Measurements from ENCODE around the gene GRIN2A.

The GRIN2A gene

GRCh38 chr16:9964426-9964825 lies 217.8 kb downstream of the GRIN2A start:
- Histone ChIP-seq H3K27me3 (ENCODE audit: low read depth, low read length) (no peaks in the 10 kb centered on the region), H3K4me1 (ENCODE audit: control insufficient read depth in 1 of 2, insufficient read depth in 2 of 2, low read length in 2 of 2) (no peaks in the 10 kb centered on the region), H3K27ac (ENCODE audit: low read length) (no peak overlapping the region), H3K36me3 (ENCODE audit: control insufficient read depth in 1 of 2, insufficient read depth in 2 of 2, low read length in 2 of 2) (no peaks in the 10 kb centered on the region), H3K4me3 (ENCODE audit: low read depth in 1 of 2, low read length in 2 of 2) (no peak overlapping the region), H3K9me3 (ENCODE audit: control insufficient read depth in 1 of 2, low read length in 2 of 2) (no peaks in the 10 kb centered on the region)

DNA sequence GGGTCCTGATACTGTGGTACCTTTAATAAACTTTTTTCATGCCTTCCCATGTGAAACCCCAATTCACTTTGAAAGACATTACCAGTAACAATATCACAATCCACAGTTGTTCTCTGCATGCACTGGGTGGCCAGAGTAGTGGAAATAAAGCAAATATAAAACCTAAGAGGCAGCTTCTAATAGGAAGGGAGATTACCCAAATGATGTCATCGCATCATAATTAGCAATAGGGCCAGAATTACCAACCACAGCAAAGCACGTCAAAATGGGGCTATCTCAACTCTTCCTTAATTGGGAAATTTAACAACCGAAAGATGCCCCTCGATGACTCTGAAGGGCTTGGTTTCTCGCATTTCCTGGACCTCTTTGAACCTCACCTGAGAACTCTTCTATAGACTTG lies 224.8 kb downstream of the GRIN2A start:
- no peak overlapping the region for H3K27ac ChIP-seq (ENCODE audit: low read length)
- H3K4me1 ChIP-seq (ENCODE audit: control insufficient read depth in 1 of 2, insufficient read depth in 2 of 2, low read length in 2 of 2) = no peaks in the 10 kb centered on the region
- no peaks in the 10 kb centered on the region for H3K36me3 ChIP-seq (ENCODE audit: control insufficient read depth in 1 of 2, insufficient read depth in 2 of 2, low read length in 2 of 2)
- no peak overlapping the region for H3K4me3 ChIP-seq (ENCODE audit: low read depth in 1 of 2, low read length in 2 of 2)
- H3K27me3 ChIP-seq (ENCODE audit: low read depth, low read length) = no peaks in the 10 kb centered on the region
- no peaks in the 10 kb centered on the region for H3K9me3 ChIP-seq (ENCODE audit: control insufficient read depth in 1 of 2, low read length in 2 of 2)

- Histone ChIP-seq H3K9me3 (ENCODE audit: control insufficient read depth in 1 of 2, low read length in 2 of 2) (no peaks in the 10 kb centered on the region), H3K36me3 (ENCODE audit: control insufficient read depth in 1 of 2, insufficient read depth in 2 of 2, low read length in 2 of 2) (no peaks in the 10 kb centered on the region), H3K27me3 (ENCODE audit: low read depth, low read length) (no peaks in the 10 kb centered on the region), H3K4me1 (ENCODE audit: control insufficient read depth in 1 of 2, insufficient read depth in 2 of 2, low read length in 2 of 2) (no peaks in the 10 kb centered on the region), H3K27ac (ENCODE audit: low read length) (no peak overlapping the region), H3K4me3 (ENCODE audit: low read depth in 1 of 2, low read length in 2 of 2) (no peak overlapping the region)
Measured at GRCh38 chr16:9957002-9957401, 225.2 kb downstream of the GRIN2A start.

DNA sequence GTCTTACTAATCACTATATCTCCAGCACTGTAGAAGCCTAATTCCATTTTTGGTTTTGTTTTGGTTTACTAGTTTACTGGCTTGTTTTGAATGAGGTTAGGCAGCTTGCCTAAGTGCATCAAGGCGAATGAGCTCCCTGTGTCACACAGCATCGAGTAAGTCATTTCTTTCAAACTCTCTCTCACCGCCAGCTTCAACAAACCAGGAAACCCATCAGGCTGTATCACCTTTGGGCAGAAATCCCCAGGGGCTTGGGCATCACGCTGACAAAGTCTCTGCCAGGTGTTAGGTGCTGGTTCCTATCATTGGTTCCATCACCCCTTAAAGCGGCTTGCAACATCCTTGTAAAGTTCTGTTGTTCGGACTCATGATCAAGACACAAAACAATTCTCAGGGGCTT lies 226.6 kb downstream of the GRIN2A start:
- no peak overlapping the region for H3K4me3 ChIP-seq (ENCODE audit: low read depth in 1 of 2, low read length in 2 of 2)
- no peaks in the 10 kb centered on the region for H3K4me1 ChIP-seq (ENCODE audit: control insufficient read depth in 1 of 2, insufficient read depth in 2 of 2, low read length in 2 of 2)
- H3K36me3 ChIP-seq (ENCODE audit: control insufficient read depth in 1 of 2, insufficient read depth in 2 of 2, low read length in 2 of 2) = no peaks in the 10 kb centered on the region
- no peak overlapping the region for H3K27ac ChIP-seq (ENCODE audit: low read length)
- H3K9me3 ChIP-seq (ENCODE audit: control insufficient read depth in 1 of 2, low read length in 2 of 2) = no peaks in the 10 kb centered on the region
- no peaks in the 10 kb centered on the region for H3K27me3 ChIP-seq (ENCODE audit: low read depth, low read length)

DNA sequence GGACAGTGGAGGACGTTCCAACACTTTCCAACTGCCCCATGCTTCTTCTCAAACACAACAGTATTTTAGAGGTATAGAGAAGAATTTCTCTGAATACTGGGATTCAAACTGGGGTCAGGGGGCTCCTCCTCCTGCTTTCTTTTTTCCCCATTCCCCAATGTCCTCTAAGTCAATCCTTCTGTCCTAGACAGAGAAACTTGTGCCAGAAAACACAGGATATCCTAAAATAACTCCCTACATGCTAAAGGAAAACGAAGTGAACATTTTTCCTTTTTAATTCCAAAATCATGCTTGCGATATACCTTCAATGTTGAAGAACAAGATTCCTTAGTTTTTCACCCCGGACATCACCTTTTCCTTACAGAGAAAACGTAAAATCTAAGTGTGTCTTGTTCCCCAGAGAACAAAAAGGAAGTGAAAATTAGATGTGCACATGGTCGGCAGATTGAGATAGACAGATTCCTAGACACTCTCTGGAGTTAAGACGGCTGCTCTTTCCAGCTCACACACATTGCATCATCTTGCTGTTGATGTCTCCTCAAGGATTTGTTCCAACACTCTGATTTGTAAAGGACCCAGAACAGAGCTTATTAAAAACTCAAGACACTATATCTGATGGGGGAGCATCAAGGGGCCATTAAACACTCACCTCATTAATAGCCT lies 228.2 kb downstream of the GRIN2A start:
- H3K27ac ChIP-seq (ENCODE audit: low read length) = no peak overlapping the region
- no peaks in the 10 kb centered on the region for H3K36me3 ChIP-seq (ENCODE audit: control insufficient read depth in 1 of 2, insufficient read depth in 2 of 2, low read length in 2 of 2)
- H3K4me3 ChIP-seq (ENCODE audit: low read depth in 1 of 2, low read length in 2 of 2) = no peak overlapping the region
- no peaks in the 10 kb centered on the region for H3K27me3 ChIP-seq (ENCODE audit: low read depth, low read length)
- H3K9me3 ChIP-seq (ENCODE audit: control insufficient read depth in 1 of 2, low read length in 2 of 2) = no peaks in the 10 kb centered on the region
- no peaks in the 10 kb centered on the region for H3K4me1 ChIP-seq (ENCODE audit: control insufficient read depth in 1 of 2, insufficient read depth in 2 of 2, low read length in 2 of 2)

DNA sequence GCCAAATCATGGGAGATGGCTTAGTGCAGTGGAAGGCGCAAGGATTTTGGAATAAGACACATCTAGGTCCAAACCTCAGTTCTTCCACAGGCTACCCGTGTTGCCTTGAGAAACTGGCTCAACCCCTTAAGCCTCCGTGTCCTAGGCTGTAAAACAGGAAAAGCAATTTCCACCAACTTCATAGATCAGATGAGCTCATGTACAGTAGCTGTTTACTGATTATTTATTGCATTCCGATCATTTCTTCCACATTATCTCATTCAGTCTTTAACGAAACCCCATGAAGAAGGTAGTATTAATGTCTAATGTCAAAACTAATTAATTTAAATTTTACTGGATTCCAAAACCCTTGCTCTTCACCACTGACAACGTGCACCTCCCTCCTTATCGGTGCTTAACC lies 231.6 kb downstream of the GRIN2A start:
- no peak overlapping the region for H3K27ac ChIP-seq (ENCODE audit: low read length)
- H3K4me1 ChIP-seq (ENCODE audit: control insufficient read depth in 1 of 2, insufficient read depth in 2 of 2, low read length in 2 of 2) = no peaks in the 10 kb centered on the region
- H3K4me3 ChIP-seq (ENCODE audit: low read depth in 1 of 2, low read length in 2 of 2) = no peak overlapping the region
- no peaks in the 10 kb centered on the region for H3K9me3 ChIP-seq (ENCODE audit: control insufficient read depth in 1 of 2, low read length in 2 of 2)
- no peaks in the 10 kb centered on the region for H3K36me3 ChIP-seq (ENCODE audit: control insufficient read depth in 1 of 2, insufficient read depth in 2 of 2, low read length in 2 of 2)
- no peaks in the 10 kb centered on the region for H3K27me3 ChIP-seq (ENCODE audit: low read depth, low read length)

- H3K9me3 ChIP-seq (ENCODE audit: control insufficient read depth in 1 of 2, low read length in 2 of 2) = no peaks in the 10 kb centered on the region
- no peaks in the 10 kb centered on the region for H3K36me3 ChIP-seq (ENCODE audit: control insufficient read depth in 1 of 2, insufficient read depth in 2 of 2, low read length in 2 of 2)
- no peaks in the 10 kb centered on the region for H3K27me3 ChIP-seq (ENCODE audit: low read depth, low read length)
- H3K4me1 ChIP-seq (ENCODE audit: control insufficient read depth in 1 of 2, insufficient read depth in 2 of 2, low read length in 2 of 2) = no peaks in the 10 kb centered on the region
- H3K4me3 ChIP-seq (ENCODE audit: low read depth in 1 of 2, low read length in 2 of 2) = no peak overlapping the region
- H3K27ac ChIP-seq (ENCODE audit: low read length) = no peak overlapping the region
Measured at GRCh38 chr16:9949396-9949795, 232.8 kb downstream of the GRIN2A start.

DNA sequence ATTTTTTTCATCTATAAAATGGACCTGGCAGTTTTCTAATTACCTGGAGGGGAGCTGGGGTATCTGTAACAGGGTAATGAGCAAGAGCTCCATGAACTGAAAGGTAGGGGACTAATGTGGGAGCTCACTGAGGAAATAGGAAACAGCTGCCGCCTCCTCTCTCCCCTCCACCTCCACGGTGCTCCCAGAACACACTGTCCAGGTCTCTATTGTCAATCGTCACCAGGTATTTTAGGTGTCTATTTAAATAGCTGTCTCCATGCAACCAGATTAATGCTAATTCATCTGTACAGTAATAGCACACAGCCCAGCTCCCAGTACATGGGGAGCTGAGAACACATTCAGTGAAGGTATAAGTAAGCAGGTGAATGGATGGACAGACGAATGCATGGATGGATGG lies 233.3 kb downstream of the GRIN2A start:
- H3K9me3 ChIP-seq (ENCODE audit: control insufficient read depth in 1 of 2, low read length in 2 of 2) = no peaks in the 10 kb centered on the region
- no peaks in the 10 kb centered on the region for H3K27me3 ChIP-seq (ENCODE audit: low read depth, low read length)
- no peak overlapping the region for H3K4me3 ChIP-seq (ENCODE audit: low read depth in 1 of 2, low read length in 2 of 2)
- H3K36me3 ChIP-seq (ENCODE audit: control insufficient read depth in 1 of 2, insufficient read depth in 2 of 2, low read length in 2 of 2) = no peaks in the 10 kb centered on the region
- no peak overlapping the region for H3K27ac ChIP-seq (ENCODE audit: low read length)
- no peaks in the 10 kb centered on the region for H3K4me1 ChIP-seq (ENCODE audit: control insufficient read depth in 1 of 2, insufficient read depth in 2 of 2, low read length in 2 of 2)

- Histone ChIP-seq H3K27me3 (ENCODE audit: low read depth, low read length) (no peaks in the 10 kb centered on the region), H3K9me3 (ENCODE audit: control insufficient read depth in 1 of 2, low read length in 2 of 2) (no peaks in the 10 kb centered on the region), H3K4me3 (ENCODE audit: low read depth in 1 of 2, low read length in 2 of 2) (no peak overlapping the region), H3K27ac (ENCODE audit: low read length) (no peak overlapping the region), H3K4me1 (ENCODE audit: control insufficient read depth in 1 of 2, insufficient read depth in 2 of 2, low read length in 2 of 2) (no peaks in the 10 kb centered on the region), H3K36me3 (ENCODE audit: control insufficient read depth in 1 of 2, insufficient read depth in 2 of 2, low read length in 2 of 2) (no peaks in the 10 kb centered on the region)
Measured at GRCh38 chr16:9946022-9946720, 236.1 kb downstream of the GRIN2A start.

DNA sequence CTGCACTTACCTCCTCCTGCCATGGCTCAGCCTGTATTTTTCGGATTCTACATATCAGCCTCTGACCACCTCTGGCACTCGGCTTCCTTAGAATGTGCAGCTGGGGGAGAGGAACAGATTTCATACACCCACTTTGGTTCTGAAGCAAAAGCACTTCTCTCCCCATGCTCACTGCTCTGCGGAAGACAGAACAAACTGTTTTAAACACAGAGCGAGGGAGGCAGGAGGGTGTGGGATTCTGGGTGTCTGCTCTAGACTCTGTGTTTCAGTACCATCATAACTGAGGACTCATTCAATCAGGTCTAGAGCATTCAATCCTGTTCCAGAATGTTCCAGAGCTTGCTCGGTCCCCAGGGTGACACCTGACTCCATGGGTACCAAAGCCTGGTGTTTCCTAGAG lies 239.1 kb downstream of the GRIN2A start:
- no peak overlapping the region for H3K27ac ChIP-seq (ENCODE audit: low read length)
- no peaks in the 10 kb centered on the region for H3K36me3 ChIP-seq (ENCODE audit: control insufficient read depth in 1 of 2, insufficient read depth in 2 of 2, low read length in 2 of 2)
- H3K4me1 ChIP-seq (ENCODE audit: control insufficient read depth in 1 of 2, insufficient read depth in 2 of 2, low read length in 2 of 2) = no peaks in the 10 kb centered on the region
- no peaks in the 10 kb centered on the region for H3K9me3 ChIP-seq (ENCODE audit: control insufficient read depth in 1 of 2, low read length in 2 of 2)
- H3K27me3 ChIP-seq (ENCODE audit: low read depth, low read length) = no peaks in the 10 kb centered on the region
- H3K4me3 ChIP-seq (ENCODE audit: low read depth in 1 of 2, low read length in 2 of 2) = no peak overlapping the region

- Histone ChIP-seq H3K4me3 (ENCODE audit: low read depth in 1 of 2, low read length in 2 of 2) (no peak overlapping the region), H3K27me3 (ENCODE audit: low read depth, low read length) (no peaks in the 10 kb centered on the region), H3K36me3 (ENCODE audit: control insufficient read depth in 1 of 2, insufficient read depth in 2 of 2, low read length in 2 of 2) (no peaks in the 10 kb centered on the region), H3K9me3 (ENCODE audit: control insufficient read depth in 1 of 2, low read length in 2 of 2) (no peaks in the 10 kb centered on the region), H3K27ac (ENCODE audit: low read length) (no peak overlapping the region), H3K4me1 (ENCODE audit: control insufficient read depth in 1 of 2, insufficient read depth in 2 of 2, low read length in 2 of 2) (no peaks in the 10 kb centered on the region)
Measured at GRCh38 chr16:9941245-9941644, 241.0 kb downstream of the GRIN2A start.

Measured in muscle layer of duodenum (tissue), 2 donors.